HG03280 (cell line): Measurements from ENCODE around the gene CAPN14.

Experiments used
- ATAC-seq: cut with Tn5 transposase; IDR thresholded peaks from one replicate; pipeline ENCODE4 v1.9.1; 2021; ENCODE audit warnings: mild to moderate bottlenecking, moderate library complexity; ENCODE audit not compliant: unreplicated experiment

CAPN14 gene

DNA sequence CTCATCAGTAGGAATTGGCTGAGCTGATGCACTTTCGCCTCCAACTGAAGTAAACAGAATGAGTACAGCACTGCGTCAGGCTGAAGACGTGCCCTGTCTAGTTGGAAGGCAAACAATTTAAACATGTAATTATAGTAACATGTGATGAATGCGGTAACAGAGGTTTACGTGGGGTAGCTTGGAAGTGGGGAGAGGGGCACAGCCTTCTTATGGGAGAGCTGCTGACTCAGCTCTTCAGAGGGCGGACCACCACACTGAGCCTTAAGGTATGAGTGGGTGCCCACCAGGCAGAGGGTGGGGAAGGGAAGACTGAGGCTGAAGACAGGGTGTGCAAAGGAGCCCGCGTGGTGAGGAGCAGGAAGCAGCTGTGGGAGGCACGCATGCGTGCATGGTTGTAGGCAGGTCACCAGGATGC, 10.4 kb upstream of the CAPN14 start:
- ATAC-seq = no peak

DNA sequence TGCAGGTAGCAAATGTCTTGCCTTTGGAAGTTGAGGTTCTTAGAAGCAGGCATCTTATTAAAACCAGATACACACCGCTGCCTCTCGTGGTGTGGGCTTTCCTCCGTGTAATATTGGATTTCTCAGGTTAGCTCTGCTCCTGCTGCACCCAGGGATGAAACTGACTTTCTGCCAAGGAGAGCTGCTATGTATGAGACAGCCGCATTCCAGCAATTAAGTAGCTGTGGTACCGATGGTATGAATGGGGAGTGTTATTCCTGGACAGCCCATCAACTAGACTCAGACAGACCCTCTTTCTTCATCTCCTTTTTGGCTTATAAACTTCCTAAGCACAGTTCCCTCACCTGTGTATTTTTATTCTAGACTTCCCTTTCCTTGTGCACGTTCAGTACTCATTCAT, 9.8 kb upstream of the CAPN14 start:
- no peak for ATAC-seq

DNA sequence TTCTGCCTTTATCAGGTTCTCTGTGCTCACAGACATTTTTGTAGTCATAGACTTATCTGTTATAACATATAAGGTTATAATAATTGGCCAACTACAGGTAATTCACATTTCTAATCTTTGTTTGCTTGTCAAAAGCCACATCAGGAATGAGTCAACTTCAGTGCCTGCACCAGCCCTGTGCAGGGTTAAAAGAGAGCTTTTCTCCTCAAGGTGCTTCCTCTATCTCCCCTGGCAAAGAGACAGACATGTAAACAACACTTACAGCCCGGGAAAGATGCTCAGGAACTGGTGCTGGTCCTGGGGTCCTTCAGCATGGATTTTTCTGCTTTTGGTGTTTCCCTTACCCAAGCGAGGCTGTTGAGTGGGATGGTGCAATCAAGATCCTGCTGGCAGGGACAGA, 9.0 kb upstream of the CAPN14 start:
- ATAC-seq = no peak

DNA sequence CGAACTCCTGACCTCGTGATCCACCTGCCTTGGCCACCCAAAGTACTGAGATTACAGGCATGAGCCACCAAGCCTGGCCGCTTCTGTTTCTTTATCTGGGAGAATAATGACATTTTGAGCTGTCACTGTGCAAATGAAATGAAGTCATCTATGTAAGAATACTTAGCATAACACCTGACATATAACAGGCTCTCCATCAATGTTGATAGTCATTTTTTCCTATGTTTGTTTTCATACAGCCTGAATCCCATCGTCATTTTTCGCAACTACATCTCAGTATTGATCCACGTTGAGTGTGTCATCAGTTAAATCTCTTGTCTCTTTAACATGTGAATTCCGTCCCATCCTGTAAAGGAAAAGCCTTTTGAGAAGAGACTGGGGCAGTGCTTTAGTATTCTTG, 6.4 kb upstream of the CAPN14 start:
- no peak for ATAC-seq

DNA sequence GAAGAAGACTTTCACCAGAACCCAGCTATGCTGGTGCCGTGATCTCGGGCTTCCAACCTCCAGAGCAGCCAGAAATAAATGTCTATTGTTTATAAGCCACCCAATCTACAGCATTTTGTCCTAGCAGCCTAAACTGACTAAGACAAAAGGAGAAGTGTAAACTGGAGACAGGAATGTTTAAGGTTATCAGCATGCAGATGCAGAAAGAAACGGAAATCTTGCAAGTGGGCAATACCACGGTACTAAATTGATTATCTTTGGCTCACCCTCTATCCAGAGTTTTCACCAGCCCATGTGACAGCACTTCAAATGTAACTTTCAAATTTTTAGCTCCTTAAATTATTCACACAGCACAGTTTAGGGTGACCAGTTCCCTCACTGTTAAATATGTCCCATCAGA, 5.7 kb upstream of the CAPN14 start:
- ATAC-seq = no peak

GRCh38 chr2:31222071-31222470, 4.8 kb upstream of the CAPN14 start:
- no peak for ATAC-seq

DNA sequence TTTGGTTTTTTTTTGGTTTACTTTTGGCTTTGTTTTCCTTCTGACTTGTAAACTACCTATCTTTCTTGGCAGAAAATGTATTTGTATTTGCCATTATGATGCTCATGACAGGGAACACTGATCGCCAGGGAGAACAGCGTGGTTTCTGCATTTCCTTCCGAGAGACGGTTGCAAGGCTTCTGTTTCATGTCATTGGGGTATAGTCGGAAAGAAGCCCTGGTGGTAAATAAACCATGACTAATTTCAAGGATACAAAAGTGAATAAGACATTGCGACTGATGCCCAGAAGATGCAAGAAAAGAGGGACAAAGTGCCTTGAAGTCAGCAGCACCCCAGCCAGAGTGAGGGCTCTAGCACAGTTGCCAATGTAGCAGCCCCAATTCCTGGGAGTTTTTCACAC, 4.2 kb upstream of the CAPN14 start:
- no peak for ATAC-seq

DNA sequence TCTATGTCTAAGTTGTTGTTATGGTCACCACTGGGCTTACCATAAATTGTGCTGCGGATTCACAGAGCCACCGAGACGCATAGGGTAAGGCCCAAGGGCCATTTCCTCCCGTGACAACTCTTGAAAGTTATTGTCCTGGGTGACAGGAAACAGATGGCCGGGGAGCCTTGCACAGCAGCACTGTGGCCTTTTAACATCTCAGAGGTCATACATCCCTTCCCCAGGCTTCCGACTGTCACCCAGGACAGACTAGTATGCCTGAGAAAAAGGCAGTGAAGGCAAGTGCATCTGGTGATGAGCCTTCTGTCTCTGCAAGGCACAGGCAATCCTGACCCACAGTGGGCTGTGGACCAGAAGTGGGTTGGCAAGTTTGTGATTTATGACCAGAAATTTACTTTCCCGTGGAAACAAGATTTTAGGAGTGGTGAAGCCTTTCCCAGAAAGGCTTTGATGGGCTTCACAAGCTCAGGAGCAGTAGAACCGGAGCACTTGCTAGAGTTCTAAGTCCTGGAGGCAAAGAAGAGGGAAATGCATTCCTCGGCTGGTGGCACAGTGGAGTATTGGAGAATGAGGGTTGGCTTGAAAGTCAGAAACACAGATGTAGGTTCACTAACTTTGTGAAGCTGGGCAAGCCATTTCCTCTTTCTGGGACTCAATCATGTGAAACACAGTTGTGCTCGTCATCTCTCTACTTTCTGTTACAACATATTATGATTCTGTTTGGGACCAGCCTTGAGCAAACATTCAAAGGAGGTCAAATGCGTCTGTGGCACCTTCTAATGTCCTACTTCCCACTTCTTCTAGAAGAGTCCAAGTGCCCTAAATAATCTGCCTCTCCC, 2.0 kb upstream of the CAPN14 start:
- ATAC-seq = peak; percentile 64

- peak; percentile 44 for ATAC-seq
Observed at GRCh38 chr2:31216734-31217133, 581 bp downstream of the CAPN14 start.

- ATAC-seq = no peak
Observed at GRCh38 chr2:31214444-31214915, 2.8 kb downstream of the CAPN14 start.

DNA sequence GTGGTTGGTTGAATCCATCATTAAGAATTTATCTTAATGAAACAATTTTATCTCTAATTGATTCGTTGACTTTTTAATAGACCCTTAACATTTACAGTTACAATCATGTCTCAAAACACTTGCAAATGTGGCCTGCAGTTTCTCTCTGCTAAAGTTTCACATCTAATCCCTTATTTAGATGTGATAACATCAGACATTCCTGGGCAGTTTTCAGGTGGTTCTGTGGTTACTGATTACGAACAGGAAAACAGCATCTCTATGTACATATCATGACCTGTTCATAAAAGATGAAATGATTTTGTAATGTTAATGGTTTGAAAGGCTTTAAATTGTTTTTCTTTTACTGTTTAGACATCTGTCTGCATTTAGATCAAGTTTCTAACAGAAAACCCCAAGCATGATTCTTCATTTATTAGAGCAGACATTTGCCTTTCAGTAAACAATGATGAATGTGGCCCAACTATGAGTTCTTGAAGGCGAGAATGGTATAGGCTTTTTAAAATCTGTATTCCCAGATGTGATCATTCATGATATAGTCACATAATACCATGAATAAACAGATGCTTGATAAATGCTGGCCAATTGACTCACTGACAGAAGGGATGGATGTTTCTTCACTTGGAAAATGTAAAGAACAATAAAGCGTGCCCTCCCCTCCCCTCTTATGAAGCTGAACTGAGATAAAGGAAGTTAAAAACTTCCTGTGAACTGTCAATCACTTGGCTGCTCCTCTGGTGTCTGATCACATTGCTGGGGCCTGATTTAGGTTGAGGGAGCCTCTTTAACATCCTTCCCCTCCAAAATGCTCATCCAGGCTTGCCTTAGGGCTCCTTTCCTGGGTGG, 3.5 kb downstream of the CAPN14 start:
- no peak for ATAC-seq

DNA sequence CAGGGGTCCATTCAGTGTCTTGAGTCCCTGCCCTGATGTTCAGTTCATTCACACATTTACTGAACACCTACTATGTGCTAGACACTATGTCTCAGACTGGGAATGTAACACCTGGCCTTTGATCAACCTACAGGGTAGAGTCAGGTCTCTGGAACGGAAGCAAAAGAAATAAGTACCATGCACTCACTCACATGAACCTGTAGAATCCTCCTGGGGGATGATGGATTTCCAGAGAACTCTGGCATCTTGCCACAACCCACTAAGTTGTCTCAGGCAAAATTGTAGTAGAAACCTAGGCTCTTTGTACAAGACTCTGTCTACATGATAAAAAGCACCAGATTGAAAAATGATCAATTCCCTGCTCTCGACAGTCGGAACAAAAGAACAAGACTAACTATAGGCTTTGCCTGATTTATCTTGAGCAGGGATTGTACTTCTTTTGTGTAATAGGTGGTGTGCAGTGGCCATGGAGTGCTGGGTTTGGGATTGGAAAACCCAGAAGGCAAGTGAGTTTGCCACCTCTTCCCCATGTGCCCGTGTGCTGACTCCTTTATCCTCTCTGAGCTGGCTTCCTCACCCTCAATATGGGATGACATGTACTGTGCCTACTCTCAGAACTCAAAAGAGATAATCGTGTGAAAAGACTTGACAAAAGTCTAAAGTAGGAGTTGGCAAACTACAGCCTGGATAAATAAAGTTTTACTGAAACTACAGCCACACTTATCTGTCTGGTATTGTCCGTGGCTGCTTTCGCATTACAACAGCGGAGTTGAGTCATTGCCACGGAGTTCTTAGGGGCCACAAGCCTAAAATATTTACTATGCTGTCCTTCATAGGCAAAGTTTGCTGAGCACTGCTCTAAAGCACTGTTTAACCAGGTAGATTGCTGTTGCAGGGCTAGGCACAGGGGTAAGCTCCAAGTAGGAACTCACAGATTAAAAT, 4.4 kb downstream of the CAPN14 start:
- no peak for ATAC-seq

DNA sequence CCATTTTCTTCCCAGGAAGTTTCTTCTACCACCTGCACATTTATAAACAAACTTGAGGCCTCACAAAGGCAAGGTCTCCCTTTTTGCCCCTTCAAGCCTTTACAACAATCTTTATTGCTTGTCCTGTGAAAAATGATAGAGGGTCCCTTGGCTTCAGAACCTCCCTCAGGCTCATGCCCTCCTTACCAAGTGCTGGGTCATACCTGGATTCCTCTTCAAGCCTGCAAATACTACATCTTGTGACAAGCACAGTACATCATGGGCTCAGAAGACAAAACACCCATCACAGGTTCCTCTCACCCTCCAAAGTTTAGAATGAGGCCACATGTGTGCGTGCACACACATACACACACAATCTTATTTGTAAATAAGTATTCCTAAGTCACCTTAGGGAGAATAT, 9.1 kb downstream of the CAPN14 start:
- no peak for ATAC-seq

GRCh38 chr2:31207790-31208189, 9.5 kb downstream of the CAPN14 start:
- no peak for ATAC-seq

- ATAC-seq = no peak
Observed at GRCh38 chr2:31205613-31206012, 11.7 kb downstream of the CAPN14 start.

DNA sequence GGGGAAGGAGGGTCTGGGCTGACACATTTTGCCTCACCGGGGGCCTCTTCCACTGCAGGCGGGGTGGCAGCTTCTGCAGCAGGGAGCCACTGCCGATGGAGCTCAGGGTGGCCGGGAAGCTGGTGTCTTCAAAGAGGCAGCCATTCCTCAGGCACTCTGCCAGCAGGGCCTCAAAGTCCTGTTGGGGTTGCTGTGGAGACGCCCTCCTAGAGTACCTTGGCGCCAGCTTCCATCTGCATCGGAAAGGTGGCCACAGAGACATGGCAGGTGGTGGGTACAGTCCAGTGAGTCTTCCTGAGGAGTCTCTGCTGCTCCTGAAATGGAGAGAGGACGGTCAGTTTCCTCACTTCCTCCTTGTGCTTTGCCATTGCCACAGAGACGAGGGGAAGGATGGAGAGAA, 12.1 kb downstream of the CAPN14 start:
- no peak for ATAC-seq

GRCh38 chr2:31204783-31205182, 12.5 kb downstream of the CAPN14 start:
- ATAC-seq = no peak

- no peak for ATAC-seq
Observed at GRCh38 chr2:31203916-31204315, 13.4 kb downstream of the CAPN14 start.

GRCh38 chr2:31202833-31203232, 14.5 kb downstream of the CAPN14 start:
- ATAC-seq = no peak

DNA sequence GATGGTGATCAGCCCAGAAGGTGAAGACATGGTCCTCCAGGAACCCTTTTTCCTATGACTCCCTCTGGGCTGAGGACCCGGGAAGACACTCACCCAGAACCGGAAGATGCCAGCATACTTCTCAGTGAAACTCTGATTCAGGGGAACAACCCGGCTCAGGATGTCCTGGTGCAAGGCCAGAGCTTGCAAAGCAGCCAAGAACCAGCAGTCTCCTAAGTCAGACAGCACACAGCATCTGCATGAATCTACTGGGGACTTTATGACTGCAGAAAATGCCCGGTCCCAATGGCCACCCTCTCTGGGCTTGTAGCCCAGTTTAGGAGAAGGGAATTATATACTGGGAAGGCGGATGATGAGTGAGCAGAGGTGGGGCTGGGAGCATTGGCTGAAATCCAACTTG, 15.3 kb downstream of the CAPN14 start:
- no peak for ATAC-seq

DNA sequence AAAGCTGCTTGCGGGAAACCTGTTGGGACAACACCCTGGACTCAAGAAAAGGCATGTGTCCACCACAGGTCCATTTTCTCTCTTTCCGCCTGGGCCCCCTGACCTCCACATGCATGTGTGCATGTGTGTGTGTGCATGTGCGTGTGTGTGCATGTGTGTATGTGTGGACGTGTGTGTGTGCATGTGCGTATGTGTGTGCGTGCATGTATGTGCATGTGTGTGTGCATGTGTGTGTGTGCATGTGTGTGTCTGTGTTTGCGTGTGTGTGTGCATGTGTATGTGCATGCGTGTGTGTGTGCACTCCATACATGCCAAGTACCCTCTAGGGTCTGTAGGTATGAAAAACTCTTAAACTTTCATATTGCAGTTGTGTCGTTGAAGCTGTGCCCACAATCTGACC, 16.3 kb downstream of the CAPN14 start:
- no peak for ATAC-seq
